Testis (tissue), 3 donors: Measurements from ENCODE around the gene LRRC8C. TPM values are rescaled to one million over a fixed set of nuclear protein-coding genes. Genes with fewer than 3 reads are reported as not detected.

Experiments used
- DNase-seq: peaks from one replicate; pipeline ENCODE4 v3.0.0-alpha.2; 2019
- H3K27ac ChIP-seq, 2 donors: fragments of 200-600 bp; sonication (generic); one replicate each; pipeline ENCODE4 v1.5.1; 2019
- H3K27me3 ChIP-seq: fragments of 200-600 bp; sonication (generic); one replicate; pipeline ENCODE4 v1.5.1; 2019
- H3K36me3 ChIP-seq: fragments of 200-600 bp; sonication (generic); one replicate; pipeline ENCODE4 v1.5.1; 2017; ENCODE audit warnings: low read depth; ENCODE audit errors: missing control alignments
- H3K4me1 ChIP-seq: fragments of 200-600 bp; sonication (generic); one replicate; pipeline ENCODE4 v1.5.1; 2019
- H3K4me3 ChIP-seq, 2 donors: fragments of 200-600 bp; sonication (generic); one replicate each; pipeline ENCODE4 v1.5.1; 2017 to 2019
- H3K9me3 ChIP-seq: fragments of 200-600 bp; sonication (generic); one replicate; pipeline ENCODE4 v1.5.1; 2017
- POLR2A ChIP-seq: fragments of 450-650 bp; IDR thresholded peaks from one replicate; pipeline ENCODE4 v1.6.1; 2017; ENCODE audit warnings: antibody characterized with exemption, mild to moderate bottlenecking, moderate library complexity
- WGBS, 2 donors: methylation state at CpG; one replicate each; pipeline ENCODE4 v1.1.5; 2018; 5-methylcytosine and 5-hydroxymethylcytosine counted together
- intact Hi-C: fragments of 100-400 bp; cut with DNase I; formaldehyde crosslinking; loops from one replicate; pipeline ENCODE4 v1.15.1; 2023; ENCODE audit warnings: low total_unique reads
- polyA plus RNA-seq: library from polyadenylated mRNA; stranded (reverse); fragments of 350-450 nt; fragmentation: Illumina TruSeq; extraction: RNeasy Lipid Tissue Mini Kit (QIAGEN cat#74804); gene quantifications from one replicate; pipeline ENCODE4 v1.2.3, GENCODE V29; 2014; ENCODE audit warnings: low read depth, low replicate concordance; ENCODE audit not compliant: insufficient read depth
- total RNA-seq, 2 donors: library from RNA; depleted of rRNA; stranded (reverse); fragments of >200 nt; gene quantifications; one replicate each; pipeline ENCODE4 v1.2.3, GENCODE V29; 2016
- TF ChIP-seq, protein P1 (sequence below), 3 experiments: fragments of 450-650 bp in 2 of 3; fragments of 200-600 bp in 1 of 3; sonication (generic) in 1 of 3; IDR thresholded peaks; one replicate each; pipeline ENCODE4 v1.5.1; 2016 to 2019; ENCODE audit warnings: antibody characterized with exemption in 3 of 3, mild to moderate bottlenecking in 2 of 3, moderate library complexity in 1 of 3

The LRRC8C gene
- total and polyA plus RNA-seq, 3 donors from 2014 or later = 8.2 to 19.8 (median 16.2) TPM

- no peaks in the 10 kb centered on the region for H3K36me3 ChIP-seq
- intact Hi-C loops = loop anchor here (10.0 kb wide), 1 partner anchor 118 kb away; no protein-coding TSS in a partner anchor
- H3K27me3 ChIP-seq = no peaks in the 10 kb centered on the region
- H3K27ac ChIP-seq = peak overlapping the region in 1 of 2 donors; percentile 4
- 31 to 56% methylated on average over 6 of the region's 6 CpGs for WGBS, 2 donors
- DNase-seq = peak; percentile 54
- H3K9me3 ChIP-seq = no peaks in the 10 kb centered on the region
- no peak for TF ChIP-seq POLR2A
- TF ChIP-seq, protein P1, sequence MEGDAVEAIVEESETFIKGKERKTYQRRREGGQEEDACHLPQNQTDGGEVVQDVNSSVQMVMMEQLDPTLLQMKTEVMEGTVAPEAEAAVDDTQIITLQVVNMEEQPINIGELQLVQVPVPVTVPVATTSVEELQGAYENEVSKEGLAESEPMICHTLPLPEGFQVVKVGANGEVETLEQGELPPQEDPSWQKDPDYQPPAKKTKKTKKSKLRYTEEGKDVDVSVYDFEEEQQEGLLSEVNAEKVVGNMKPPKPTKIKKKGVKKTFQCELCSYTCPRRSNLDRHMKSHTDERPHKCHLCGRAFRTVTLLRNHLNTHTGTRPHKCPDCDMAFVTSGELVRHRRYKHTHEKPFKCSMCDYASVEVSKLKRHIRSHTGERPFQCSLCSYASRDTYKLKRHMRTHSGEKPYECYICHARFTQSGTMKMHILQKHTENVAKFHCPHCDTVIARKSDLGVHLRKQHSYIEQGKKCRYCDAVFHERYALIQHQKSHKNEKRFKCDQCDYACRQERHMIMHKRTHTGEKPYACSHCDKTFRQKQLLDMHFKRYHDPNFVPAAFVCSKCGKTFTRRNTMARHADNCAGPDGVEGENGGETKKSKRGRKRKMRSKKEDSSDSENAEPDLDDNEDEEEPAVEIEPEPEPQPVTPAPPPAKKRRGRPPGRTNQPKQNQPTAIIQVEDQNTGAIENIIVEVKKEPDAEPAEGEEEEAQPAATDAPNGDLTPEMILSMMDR (IDR thresholded peaks at IDR 0.05) = no peak
- H3K4me1 ChIP-seq = peaks cover 27% of the 10 kb centered on the region
- no peak overlapping the region for H3K4me3 ChIP-seq
These were observed 30.0 kb upstream of the LRRC8C start for GRCh38 chr1:89602871-89603404.

GRCh38 chr1:89603651-89604413, 29.1 kb upstream of the LRRC8C start:
- no peak for TF ChIP-seq POLR2A
- TF ChIP-seq, protein P1 (IDR thresholded peaks at IDR 0.05) = no peak
- H3K4me1 ChIP-seq = peaks cover 33% of the 10 kb centered on the region
- no peak overlapping the region for H3K27ac ChIP-seq
- intact Hi-C loops = loop anchor here (10.0 kb wide), 1 partner anchor 119 kb away; no protein-coding TSS in a partner anchor
- H3K36me3 ChIP-seq = no peaks in the 10 kb centered on the region
- no peaks in the 10 kb centered on the region for H3K27me3 ChIP-seq
- H3K4me3 ChIP-seq = no peak overlapping the region
- no peaks in the 10 kb centered on the region for H3K9me3 ChIP-seq
- 52 to 63% methylated on average over 3 to 4 of the region's 4 CpGs for WGBS, 2 donors
- DNase-seq = no peak

DNA sequence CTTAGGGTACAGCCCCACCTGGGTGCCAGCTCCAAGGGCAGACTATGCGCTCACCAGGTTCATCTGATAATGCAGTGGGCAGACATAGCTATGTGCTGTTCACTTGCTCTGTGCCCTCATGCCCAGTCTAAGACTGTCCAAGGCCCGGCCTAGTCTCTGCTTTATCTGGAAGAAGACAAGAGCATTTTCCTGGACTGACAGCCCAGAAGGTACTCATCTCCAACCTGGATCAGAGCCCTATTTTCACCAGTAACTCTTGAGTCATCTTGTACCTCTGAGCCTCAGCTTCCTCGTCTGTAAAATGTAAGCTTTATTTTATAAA, 28.5 kb upstream of the LRRC8C start:
- no peaks in the 10 kb centered on the region for H3K27me3 ChIP-seq
- DNase-seq = no peak
- intact Hi-C loops = loop anchor here (10.0 kb wide), 1 partner anchor 120 kb away; no protein-coding TSS in a partner anchor
- 76 to 78% methylated on average over 2 to 3 of the region's 3 CpGs for WGBS, 2 donors
- no peaks in the 10 kb centered on the region for H3K9me3 ChIP-seq
- no peak for TF ChIP-seq POLR2A
- TF ChIP-seq, protein P1 (IDR thresholded peaks at IDR 0.05) = no peak
- peaks cover 36% of the 10 kb centered on the region for H3K4me1 ChIP-seq
- no peak overlapping the region for H3K27ac ChIP-seq
- no peak overlapping the region for H3K4me3 ChIP-seq
- H3K36me3 ChIP-seq = no peaks in the 10 kb centered on the region

- Histone ChIP-seq H3K27ac (no peak overlapping the region), H3K4me3 (no peak overlapping the region), H3K36me3 (no peaks in the 10 kb centered on the region), H3K9me3 (no peaks in the 10 kb centered on the region), H3K27me3 (no peaks in the 10 kb centered on the region), H3K4me1 (peaks cover 36% of the 10 kb centered on the region)
- WGBS, 2 donors = 61 to 62% methylated on average over 2 of the region's 2 CpGs
- TF ChIP-seq, protein P1 (IDR thresholded peaks at IDR 0.05) = no peak
- TF ChIP-seq POLR2A = no peak
- DNase-seq = no peak
- intact Hi-C loops = loop anchor here (10.0 kb wide), 1 partner anchor 121 kb away; no protein-coding TSS in a partner anchor
These were observed 27.2 kb upstream of the LRRC8C start for GRCh38 chr1:89605692-89606091.
